ENCODE data around the gene PTPRJ.
"Not testable (repeated sequence)": the region's sequence is repeated elsewhere in the genome, so short reads cannot be mapped to it uniquely, and the experiment has no call there.

PTPRJ gene

DNA sequence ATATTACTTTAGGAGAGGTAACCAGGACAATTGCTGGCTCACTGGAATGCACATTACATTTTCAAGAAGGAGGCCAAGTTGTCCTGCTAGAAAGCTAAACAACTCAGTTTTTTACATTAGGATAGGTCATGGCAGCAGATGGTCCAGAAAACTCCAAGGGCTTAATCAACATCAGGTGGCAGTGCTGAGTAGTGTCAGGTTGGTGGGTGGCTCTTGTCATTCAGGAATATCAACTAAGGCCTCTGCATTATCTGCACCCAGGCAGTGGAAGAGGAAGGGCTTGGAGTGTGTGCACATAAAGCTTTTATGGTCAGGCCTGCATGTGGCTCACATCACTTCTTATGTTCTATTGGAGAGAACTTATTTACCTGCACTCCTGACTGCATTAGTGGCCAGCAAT lies 204.1 kb downstream of the PTPRJ start:
- no peak overlapping the region for H3K4me3 ChIP-seq (ENCODE audit: low read depth, low read length)
- DNase-seq (ENCODE audit: low read depth): peak; percentile 15
- TF ChIP-seq, protein P1, sequence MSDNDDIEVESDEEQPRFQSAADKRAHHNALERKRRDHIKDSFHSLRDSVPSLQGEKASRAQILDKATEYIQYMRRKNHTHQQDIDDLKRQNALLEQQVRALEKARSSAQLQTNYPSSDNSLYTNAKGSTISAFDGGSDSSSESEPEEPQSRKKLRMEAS (IDR thresholded peaks at IDR 0.05; ENCODE audit: low read depth, low read length): no peak
- no peak for TF ChIP-seq CTCF (IDR thresholded peaks at IDR 0.05; ENCODE audit: low read depth, low read length)
- TF ChIP-seq POLR2A (IDR thresholded peaks at IDR 0.05; ENCODE audit: extremely low read depth, insufficient read length): no peak
- TF ChIP-seq MYC (IDR thresholded peaks at IDR 0.05; ENCODE audit: low read depth, low read length): no peak

- not testable (repeated sequence) for DNase-seq (ENCODE audit: low read depth); H3K4me3 ChIP-seq (ENCODE audit: low read depth, low read length)
Measured at GRCh38 chr11:48190906-48191654, 210.7 kb downstream of the PTPRJ start.

DNA sequence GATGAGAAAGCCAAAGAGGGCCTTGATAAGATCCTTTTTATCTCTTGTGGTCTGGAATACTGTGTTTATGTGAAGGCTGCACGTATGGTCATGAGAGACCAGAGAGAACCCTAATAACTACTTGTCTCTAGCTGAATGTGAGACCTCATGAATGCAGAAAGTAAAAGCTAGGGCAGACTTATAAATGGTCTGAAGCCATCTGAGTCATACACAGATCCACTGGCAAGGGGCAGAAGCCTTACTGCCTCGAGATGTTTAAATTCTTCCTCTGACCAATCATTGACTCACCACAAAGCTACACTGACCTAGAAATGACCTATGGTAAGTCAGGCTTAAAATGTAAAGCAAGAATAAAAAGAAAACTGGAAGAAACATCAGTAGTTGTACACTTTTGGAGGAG lies 213.5 kb downstream of the PTPRJ start:
- no peak overlapping the region for H3K4me3 ChIP-seq (ENCODE audit: low read depth, low read length)
- TF ChIP-seq POLR2A (IDR thresholded peaks at IDR 0.05; ENCODE audit: extremely low read depth, insufficient read length) (no peak), MYC (IDR thresholded peaks at IDR 0.05; ENCODE audit: low read depth, low read length) (no peak), CTCF (IDR thresholded peaks at IDR 0.05; ENCODE audit: low read depth, low read length) (no peak)
- TF ChIP-seq, protein P1 (IDR thresholded peaks at IDR 0.05; ENCODE audit: low read depth, low read length): no peak
- DNase-seq (ENCODE audit: low read depth): no peak

- TF ChIP-seq, protein P1 (IDR thresholded peaks at IDR 0.05; ENCODE audit: low read depth, low read length): no peak
- no peak for TF ChIP-seq CTCF (IDR thresholded peaks at IDR 0.05; ENCODE audit: low read depth, low read length)
- TF ChIP-seq POLR2A (IDR thresholded peaks at IDR 0.05; ENCODE audit: extremely low read depth, insufficient read length): no peak
- TF ChIP-seq MYC (IDR thresholded peaks at IDR 0.05; ENCODE audit: low read depth, low read length): no peak
- no peak for DNase-seq (ENCODE audit: low read depth)
- no peak overlapping the region for H3K4me3 ChIP-seq (ENCODE audit: low read depth, low read length)
Measured at GRCh38 chr11:48207881-48208280, 227.5 kb downstream of the PTPRJ start.

GRCh38 chr11:48210052-48210451 lies 229.7 kb downstream of the PTPRJ start:
- TF ChIP-seq POLR2A (IDR thresholded peaks at IDR 0.05; ENCODE audit: extremely low read depth, insufficient read length): no peak
- TF ChIP-seq MYC (IDR thresholded peaks at IDR 0.05; ENCODE audit: low read depth, low read length): no peak
- TF ChIP-seq CTCF (IDR thresholded peaks at IDR 0.05; ENCODE audit: low read depth, low read length): peak; percentile 16
- DNase-seq (ENCODE audit: low read depth): peak; percentile 25

GRCh38 chr11:48216510-48216909 lies 236.2 kb downstream of the PTPRJ start, which contains the start of gene OR4B1:
Gene OR4B1 (plus strand): TSS chr11:48216810. CDS start chr11:48216810, 0 bp downstream.
- no peak for DNase-seq (ENCODE audit: low read depth)

More at GRCh38 chr11:48210052-48210451, 229.7 kb downstream of the PTPRJ start:
- no peak overlapping the region for H3K4me3 ChIP-seq (ENCODE audit: low read depth, low read length)

More at GRCh38 chr11:48216510-48216909, 236.2 kb downstream of the PTPRJ start, which contains the start of gene OR4B1:
- no peak for TF ChIP-seq MYC (IDR thresholded peaks at IDR 0.05; ENCODE audit: low read depth, low read length)
- TF ChIP-seq POLR2A (IDR thresholded peaks at IDR 0.05; ENCODE audit: extremely low read depth, insufficient read length): no peak
- TF ChIP-seq, protein P1 (IDR thresholded peaks at IDR 0.05; ENCODE audit: low read depth, low read length): no peak
- no peak for TF ChIP-seq CTCF (IDR thresholded peaks at IDR 0.05; ENCODE audit: low read depth, low read length)
- H3K4me3 ChIP-seq (ENCODE audit: low read depth, low read length): no peak within 1 kb of the TSS
